Measurements from ENCODE around the gene DOCK11.

DNA sequence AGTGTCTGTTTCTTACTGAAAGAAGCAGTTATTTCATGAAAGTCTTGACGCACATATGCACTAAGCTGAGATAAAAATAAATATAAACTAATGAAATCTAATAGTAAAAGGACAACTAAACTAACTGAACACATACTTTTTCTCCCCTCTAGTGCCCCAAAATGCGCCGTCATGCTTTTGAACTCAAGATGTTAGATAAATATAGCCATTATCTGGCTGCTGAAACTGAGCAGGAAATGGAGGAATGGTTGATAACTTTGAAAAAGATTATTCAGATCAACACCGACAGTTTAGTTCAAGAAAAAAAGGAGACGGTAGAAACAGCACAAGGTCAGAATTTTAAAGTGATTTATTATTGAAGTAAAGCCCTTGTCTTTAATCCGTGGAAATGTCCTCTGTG is 70.2 kb downstream of the DOCK11 start:
- no peak for TF ChIP-seq ZNF274 (IDR thresholded peaks at IDR 0.05; ENCODE audit: low read length)
- TF ChIP-seq ZNF274 (tag by site-specific recombination; IDR thresholded peaks at IDR 0.05; ENCODE audit: borderline replicate concordance) = no peak
- TF ChIP-seq, protein P1, sequence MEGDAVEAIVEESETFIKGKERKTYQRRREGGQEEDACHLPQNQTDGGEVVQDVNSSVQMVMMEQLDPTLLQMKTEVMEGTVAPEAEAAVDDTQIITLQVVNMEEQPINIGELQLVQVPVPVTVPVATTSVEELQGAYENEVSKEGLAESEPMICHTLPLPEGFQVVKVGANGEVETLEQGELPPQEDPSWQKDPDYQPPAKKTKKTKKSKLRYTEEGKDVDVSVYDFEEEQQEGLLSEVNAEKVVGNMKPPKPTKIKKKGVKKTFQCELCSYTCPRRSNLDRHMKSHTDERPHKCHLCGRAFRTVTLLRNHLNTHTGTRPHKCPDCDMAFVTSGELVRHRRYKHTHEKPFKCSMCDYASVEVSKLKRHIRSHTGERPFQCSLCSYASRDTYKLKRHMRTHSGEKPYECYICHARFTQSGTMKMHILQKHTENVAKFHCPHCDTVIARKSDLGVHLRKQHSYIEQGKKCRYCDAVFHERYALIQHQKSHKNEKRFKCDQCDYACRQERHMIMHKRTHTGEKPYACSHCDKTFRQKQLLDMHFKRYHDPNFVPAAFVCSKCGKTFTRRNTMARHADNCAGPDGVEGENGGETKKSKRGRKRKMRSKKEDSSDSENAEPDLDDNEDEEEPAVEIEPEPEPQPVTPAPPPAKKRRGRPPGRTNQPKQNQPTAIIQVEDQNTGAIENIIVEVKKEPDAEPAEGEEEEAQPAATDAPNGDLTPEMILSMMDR (tag by site-specific recombination; IDR thresholded peaks at IDR 0.05) = no peak
- TF ChIP-seq KLF10 (tag by site-specific recombination; IDR thresholded peaks at IDR 0.05) = no peak
- TF ChIP-seq ZFP41 (tag by site-specific recombination; IDR thresholded peaks at IDR 0.05; ENCODE audit: borderline replicate concordance) = no peak
- TF ChIP-seq GLIS1 (tag by site-specific recombination; IDR thresholded peaks at IDR 0.05) = no peak

Measured in HEK293 (cell line).